ENCODE results near the gene CASKIN2. TPM values are rescaled to one million over a fixed set of nuclear protein-coding genes. Genes with fewer than 3 reads are reported as not detected.
A peak's percentile ranks its signal among the peaks of the same experiment; 100 is the strongest.

Gene CASKIN2
- total and polyA plus RNA-seq, 2 experiments from 2014 or later, result 18.1 to 31.2 TPM

DNA sequence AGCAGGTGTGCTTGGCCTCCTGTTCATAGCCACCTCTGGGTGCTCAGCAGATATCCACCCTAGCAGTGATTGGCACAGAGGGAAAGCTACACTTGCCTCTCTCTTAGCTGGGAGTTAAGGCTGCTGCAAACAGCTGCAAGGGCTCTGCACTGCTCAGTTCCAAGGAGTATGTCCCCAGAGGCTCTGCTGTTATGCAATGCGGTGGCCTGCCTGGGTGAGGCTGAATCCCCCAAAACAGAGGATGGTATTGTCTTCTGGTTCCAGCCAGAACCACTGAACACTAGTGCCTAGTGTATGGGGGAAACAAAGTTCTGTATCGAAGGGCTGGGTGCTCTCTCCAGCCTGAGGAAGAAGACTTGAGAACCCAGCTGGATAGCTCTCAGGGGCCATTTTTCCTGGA lies 42.1 kb downstream of the CASKIN2 start:
- Histone ChIP-seq H3K36me3 (no peaks in the 10 kb centered on the region), H3K4me3 (no peak overlapping the region), H3K9me3 (ENCODE audit: low read depth) (no peaks in the 10 kb centered on the region), H3K27me3 (no peaks in the 10 kb centered on the region), H3K27ac (no peak overlapping the region), H3K4me1 (ENCODE audit: low read depth) (peaks cover 35% of the 10 kb centered on the region)
- DNase-seq (ENCODE audit: low read depth in 1 of 2, low spot score in 1 of 2), result peak in 1 of 2 donors; percentile 35
- TF ChIP-seq, protein P1, sequence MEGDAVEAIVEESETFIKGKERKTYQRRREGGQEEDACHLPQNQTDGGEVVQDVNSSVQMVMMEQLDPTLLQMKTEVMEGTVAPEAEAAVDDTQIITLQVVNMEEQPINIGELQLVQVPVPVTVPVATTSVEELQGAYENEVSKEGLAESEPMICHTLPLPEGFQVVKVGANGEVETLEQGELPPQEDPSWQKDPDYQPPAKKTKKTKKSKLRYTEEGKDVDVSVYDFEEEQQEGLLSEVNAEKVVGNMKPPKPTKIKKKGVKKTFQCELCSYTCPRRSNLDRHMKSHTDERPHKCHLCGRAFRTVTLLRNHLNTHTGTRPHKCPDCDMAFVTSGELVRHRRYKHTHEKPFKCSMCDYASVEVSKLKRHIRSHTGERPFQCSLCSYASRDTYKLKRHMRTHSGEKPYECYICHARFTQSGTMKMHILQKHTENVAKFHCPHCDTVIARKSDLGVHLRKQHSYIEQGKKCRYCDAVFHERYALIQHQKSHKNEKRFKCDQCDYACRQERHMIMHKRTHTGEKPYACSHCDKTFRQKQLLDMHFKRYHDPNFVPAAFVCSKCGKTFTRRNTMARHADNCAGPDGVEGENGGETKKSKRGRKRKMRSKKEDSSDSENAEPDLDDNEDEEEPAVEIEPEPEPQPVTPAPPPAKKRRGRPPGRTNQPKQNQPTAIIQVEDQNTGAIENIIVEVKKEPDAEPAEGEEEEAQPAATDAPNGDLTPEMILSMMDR (IDR thresholded peaks at IDR 0.05; ENCODE audit: low read depth, low read length), result no peak

DNA sequence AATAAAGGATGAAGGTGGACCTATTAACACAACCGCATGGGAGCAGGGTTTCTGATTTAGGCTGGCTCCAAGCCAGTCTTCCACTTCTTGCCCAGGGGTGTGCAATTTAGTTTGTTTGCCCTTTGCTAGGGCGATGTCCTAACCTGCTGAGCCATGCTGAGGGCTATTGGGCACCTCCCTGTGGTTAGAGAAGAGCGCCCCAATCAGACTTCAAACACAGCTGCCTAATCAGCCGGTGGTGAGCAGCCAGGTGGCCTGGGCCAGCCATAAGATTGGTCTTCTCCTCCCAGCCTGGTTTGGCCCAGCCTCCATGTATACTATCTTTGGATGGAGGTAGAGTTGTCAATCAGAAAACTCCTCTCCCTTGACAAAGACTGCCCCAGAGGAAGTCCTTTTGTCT lies 43.2 kb downstream of the CASKIN2 start:
- peaks cover 30% of the 10 kb centered on the region for H3K4me1 ChIP-seq (ENCODE audit: low read depth)
- TF ChIP-seq, protein P1 (IDR thresholded peaks at IDR 0.05; ENCODE audit: low read depth, low read length), result no peak

DNA sequence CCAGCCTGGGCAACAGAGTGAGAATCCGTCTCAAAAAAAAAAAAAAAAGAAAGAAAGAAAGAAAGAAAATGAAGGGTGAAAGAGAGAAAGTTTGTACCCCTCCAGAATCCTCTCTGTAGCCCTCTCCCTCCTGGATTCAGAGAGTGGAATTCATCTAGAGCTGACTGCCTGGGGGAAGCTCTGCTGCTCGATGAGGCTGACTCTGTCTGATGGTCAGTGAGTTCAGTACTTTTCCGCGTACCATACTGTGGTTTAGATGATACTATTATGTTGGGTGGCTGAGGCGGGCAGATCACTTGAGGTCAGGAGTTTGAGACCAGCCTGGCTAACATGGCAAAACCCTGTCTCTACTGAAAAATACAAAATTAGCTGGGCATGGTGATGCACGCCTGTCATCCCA lies 44.1 kb downstream of the CASKIN2 start:
- TF ChIP-seq, protein P1 (IDR thresholded peaks at IDR 0.05; ENCODE audit: low read depth, low read length), result no peak
- Histone ChIP-seq H3K4me1 (ENCODE audit: low read depth) (peaks cover 21% of the 10 kb centered on the region), H3K36me3 (no peaks in the 10 kb centered on the region), H3K9me3 (ENCODE audit: low read depth) (no peaks in the 10 kb centered on the region), H3K27ac (no peak overlapping the region), H3K27me3 (no peaks in the 10 kb centered on the region), H3K4me3 (no peak overlapping the region)
- DNase-seq (ENCODE audit: low read depth in 1 of 2, low spot score in 1 of 2), result no peak

More for the DNA sequence above, 43.2 kb downstream of the CASKIN2 start:
- Histone ChIP-seq H3K36me3 (no peaks in the 10 kb centered on the region), H3K27ac (no peak overlapping the region), H3K9me3 (ENCODE audit: low read depth) (no peaks in the 10 kb centered on the region), H3K4me3 (no peak overlapping the region), H3K27me3 (no peaks in the 10 kb centered on the region)
- no peak for DNase-seq (ENCODE audit: low read depth in 1 of 2, low spot score in 1 of 2)

DNA sequence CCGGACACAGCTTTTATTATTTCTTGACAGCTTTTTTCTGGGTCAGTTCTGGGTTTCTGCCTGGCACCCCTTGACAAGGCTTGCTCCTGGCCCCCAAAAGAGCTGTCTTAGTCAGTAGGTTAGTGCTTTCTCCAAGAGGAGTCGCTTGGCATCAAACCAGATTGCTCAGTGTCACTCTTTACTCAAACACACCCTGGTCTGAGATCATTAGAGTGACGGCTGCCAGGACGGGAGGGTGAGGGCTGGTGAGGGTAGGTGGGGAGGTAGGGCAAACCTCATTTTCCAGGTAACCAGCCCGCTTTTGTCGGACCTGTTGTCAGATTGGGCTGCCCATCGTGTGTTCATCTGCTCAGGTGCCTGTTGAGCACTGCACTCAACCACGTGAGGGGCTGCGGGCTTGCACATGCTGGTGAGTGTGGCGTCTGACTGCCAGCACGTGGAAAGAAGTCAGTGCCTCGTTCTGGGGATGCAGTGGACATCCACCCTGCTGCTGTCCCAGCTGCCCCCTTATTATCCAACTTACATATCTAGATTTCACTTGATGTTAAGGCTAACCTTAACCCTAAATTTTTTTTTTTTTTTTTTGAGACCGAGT lies 46.5 kb downstream of the CASKIN2 start:
- Histone ChIP-seq H3K27ac (no peak overlapping the region), H3K4me3 (no peak overlapping the region), H3K27me3 (no peaks in the 10 kb centered on the region), H3K36me3 (no peaks in the 10 kb centered on the region), H3K4me1 (ENCODE audit: low read depth) (peaks cover 3% of the 10 kb centered on the region), H3K9me3 (ENCODE audit: low read depth) (no peaks in the 10 kb centered on the region)
- TF ChIP-seq, protein P1 (IDR thresholded peaks at IDR 0.05; ENCODE audit: low read depth, low read length), result no peak
- no peak for DNase-seq (ENCODE audit: low read depth in 1 of 2, low spot score in 1 of 2)

DNA sequence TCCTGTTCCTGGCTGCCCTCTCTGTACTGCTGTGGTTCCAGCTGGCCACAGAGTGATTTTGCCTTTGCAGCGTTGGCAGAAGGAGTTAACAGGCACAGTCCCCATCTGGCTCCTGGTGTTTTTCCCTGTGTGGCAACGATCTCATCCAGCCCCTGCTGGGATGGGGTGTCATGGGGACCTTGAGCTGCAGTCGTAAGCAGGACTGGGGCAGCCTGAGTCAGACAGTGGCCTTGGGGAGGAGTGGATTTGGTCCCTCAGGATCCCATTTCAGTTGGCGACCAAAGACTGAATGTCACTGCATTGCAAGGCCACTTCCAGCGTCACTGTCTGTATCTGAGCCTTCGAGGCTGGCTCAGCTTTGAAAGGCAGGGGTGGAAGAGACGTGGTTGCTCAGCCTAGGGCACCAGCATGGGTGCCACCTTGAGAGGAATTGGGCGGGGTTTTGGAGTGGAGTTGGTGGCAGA lies 47.0 kb downstream of the CASKIN2 start:
- Histone ChIP-seq H3K9me3 (ENCODE audit: low read depth) (no peaks in the 10 kb centered on the region), H3K27me3 (no peaks in the 10 kb centered on the region), H3K4me3 (no peak overlapping the region), H3K4me1 (ENCODE audit: low read depth) (peaks cover 3% of the 10 kb centered on the region), H3K36me3 (no peaks in the 10 kb centered on the region), H3K27ac (peak overlapping the region; percentile 28)
- TF ChIP-seq, protein P1 (IDR thresholded peaks at IDR 0.05; ENCODE audit: low read depth, low read length), result no peak
- no peak for DNase-seq (ENCODE audit: low read depth in 1 of 2, low spot score in 1 of 2)
